Lung (tissue), 12 donors: ENCODE data around the gene CNN3. TPM values are rescaled to one million over a fixed set of nuclear protein-coding genes. Genes with fewer than 3 reads are reported as not detected.

Experiments used
- ATAC-seq: fragments of 200-7000 bp; cut with Tn5 transposase; one replicate; pipeline ENCODE4 v1.9.1; 2020; ENCODE audit warnings: moderate number of reproducible peaks; ENCODE audit not compliant: insufficient read depth, low FRiP score
- DNase-seq, 3 donors: peaks; one replicate each; pipeline ENCODE4 v3.0.0-alpha.2; 2013 to 2017
- H3K27ac ChIP-seq, 2 donors: one replicate each; pipeline ENCODE4 v1.5.1; 2013; ENCODE audit warnings: mild to moderate bottlenecking in 2 of 2, moderate library complexity in 2 of 2, control low read depth in 1 of 2, inconsistent platforms in 1 of 2, low read depth in 1 of 2, low read length in 1 of 2
- H3K27me3 ChIP-seq, 3 donors: one replicate each; pipeline ENCODE4 v1.5.1; 2013; ENCODE audit warnings: low read length in 2 of 3; ENCODE audit not compliant: control insufficient read depth in 3 of 3, insufficient read depth in 3 of 3
- H3K36me3 ChIP-seq, 4 donors: one replicate each; pipeline ENCODE4 v1.5.1; 2013; ENCODE audit warnings: low read length in 4 of 4, mild to moderate bottlenecking in 1 of 4, moderate library complexity in 1 of 4; ENCODE audit not compliant: control insufficient read depth in 4 of 4, insufficient read depth in 4 of 4
- H3K4me1 ChIP-seq, 5 donors: one replicate each; pipeline ENCODE4 v1.5.1; 2013; ENCODE audit warnings: low read length in 5 of 5, mild to moderate bottlenecking in 2 of 5, moderate library complexity in 1 of 5; ENCODE audit not compliant: control insufficient read depth in 5 of 5, insufficient read depth in 5 of 5
- H3K4me3 ChIP-seq: one replicate; pipeline ENCODE4 v1.5.1; 2013; ENCODE audit warnings: mild to moderate bottlenecking, control low read depth, moderate library complexity
- H3K9ac ChIP-seq, 2 donors: one replicate each; pipeline ENCODE4 v1.5.1; 2013; ENCODE audit warnings: low read length in 2 of 2, control low read depth in 1 of 2; ENCODE audit not compliant: insufficient read depth in 1 of 2
- H3K9me3 ChIP-seq, 4 donors: one replicate each; pipeline ENCODE4 v1.5.1; 2013; ENCODE audit warnings: low read length in 3 of 4, mild to moderate bottlenecking in 1 of 4, moderate library complexity in 1 of 4; ENCODE audit not compliant: control insufficient read depth in 4 of 4, insufficient read depth in 3 of 4
- WGBS, 2 donors: extraction: QIAGEN DNeasy Blood & Tissue Kit; methylation state at CpG; one replicate each; pipeline ENCODE4 v1.1.7; 2013; 5-methylcytosine and 5-hydroxymethylcytosine counted together
- polyA plus RNA-seq, 2 donors: library from polyadenylated mRNA; stranded (reverse); fragments of 200-250 nt; gene quantifications; one replicate each; pipeline ENCODE4 v1.2.1, GENCODE V29; 2013
- total RNA-seq, 2 donors: library from RNA; depleted of rRNA in 1 of 2; stranded (reverse); fragments of >200 nt in 1 of 2; gene quantifications; one replicate each; pipeline ENCODE4 v1.2.1, GENCODE V29; 2014 to 2021
- TF ChIP-seq, protein P1 (sequence below): IDR thresholded peaks from 2 replicates; pipeline ENCODE4 v1.5.1; 2012; ENCODE audit warnings: mild to moderate bottlenecking; ENCODE audit errors: control extremely low read depth, extremely low read depth
- donor health status: control.
- donor health status: control.
- donor health status: Bipolar disorder and iron deficiency.
- donor health status: healthy.
- donor health status: DM: yes; HTN: yes; CAD: no.

CNN3 gene
- total and polyA plus RNA-seq, 4 donors = 79.9 to 265 (median 182) TPM

DNA sequence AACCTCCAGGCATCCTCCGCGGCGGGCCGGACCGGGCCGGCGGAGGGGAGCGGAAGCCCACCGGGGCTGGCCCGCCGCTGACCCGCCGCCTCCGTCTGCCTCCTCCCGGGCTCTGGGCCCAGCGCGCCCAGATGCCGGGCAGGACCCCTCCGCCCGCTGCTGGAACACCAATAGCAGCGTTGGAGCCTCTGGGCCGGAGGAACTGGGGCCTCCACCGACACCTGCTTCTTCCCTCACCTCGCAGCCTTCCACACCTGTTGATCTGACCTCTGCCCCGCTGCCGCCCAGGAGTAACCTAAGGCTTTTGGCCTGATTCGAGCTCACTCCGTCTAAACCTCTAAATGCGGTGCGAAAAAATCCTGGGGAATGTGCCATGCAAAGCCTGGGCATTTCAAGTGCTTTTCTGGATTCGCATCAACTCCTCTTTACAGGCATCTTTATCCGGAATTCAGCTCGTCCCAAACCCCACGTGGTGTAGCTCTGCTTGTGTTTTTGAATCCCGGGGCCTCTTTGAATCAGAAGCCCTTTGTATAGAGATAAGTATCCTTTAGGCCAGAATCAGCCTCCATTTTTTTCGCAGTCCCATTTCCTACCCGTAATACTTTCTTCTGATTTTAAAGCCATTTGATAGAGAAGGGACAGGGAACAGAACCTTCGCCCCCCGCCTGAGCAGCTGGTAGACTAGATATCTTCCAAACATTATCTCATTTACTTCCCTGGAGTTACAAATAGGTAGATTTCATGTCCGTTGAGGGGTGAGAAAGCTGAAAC lies 680 bp upstream of the CNN3 start:
- TF ChIP-seq, protein P1, sequence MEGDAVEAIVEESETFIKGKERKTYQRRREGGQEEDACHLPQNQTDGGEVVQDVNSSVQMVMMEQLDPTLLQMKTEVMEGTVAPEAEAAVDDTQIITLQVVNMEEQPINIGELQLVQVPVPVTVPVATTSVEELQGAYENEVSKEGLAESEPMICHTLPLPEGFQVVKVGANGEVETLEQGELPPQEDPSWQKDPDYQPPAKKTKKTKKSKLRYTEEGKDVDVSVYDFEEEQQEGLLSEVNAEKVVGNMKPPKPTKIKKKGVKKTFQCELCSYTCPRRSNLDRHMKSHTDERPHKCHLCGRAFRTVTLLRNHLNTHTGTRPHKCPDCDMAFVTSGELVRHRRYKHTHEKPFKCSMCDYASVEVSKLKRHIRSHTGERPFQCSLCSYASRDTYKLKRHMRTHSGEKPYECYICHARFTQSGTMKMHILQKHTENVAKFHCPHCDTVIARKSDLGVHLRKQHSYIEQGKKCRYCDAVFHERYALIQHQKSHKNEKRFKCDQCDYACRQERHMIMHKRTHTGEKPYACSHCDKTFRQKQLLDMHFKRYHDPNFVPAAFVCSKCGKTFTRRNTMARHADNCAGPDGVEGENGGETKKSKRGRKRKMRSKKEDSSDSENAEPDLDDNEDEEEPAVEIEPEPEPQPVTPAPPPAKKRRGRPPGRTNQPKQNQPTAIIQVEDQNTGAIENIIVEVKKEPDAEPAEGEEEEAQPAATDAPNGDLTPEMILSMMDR = no peak
- peaks cover 0 to 4% (median 0%) of the 10 kb centered on the region in 4 donors for H3K36me3 ChIP-seq
- 14 to 19% methylated on average over 40 of the region's 40 CpGs for WGBS, 2 donors
- no peaks in the 10 kb centered on the region for H3K9me3 ChIP-seq
- ATAC-seq (no peak), DNase-seq (peak in 2 of 3 donors; percentile 75 to 78)
- H3K9ac ChIP-seq = peak overlapping the region; percentile 48 to 86
- H3K27ac ChIP-seq = peak overlapping the region; percentile 97 to 100
- H3K27me3 ChIP-seq = no peaks in the 10 kb centered on the region
- peaks cover 9 to 49% (median 21%) of the 10 kb centered on the region in 5 donors for H3K4me1 ChIP-seq
- peak overlapping the region; percentile 42 for H3K4me3 ChIP-seq

DNA sequence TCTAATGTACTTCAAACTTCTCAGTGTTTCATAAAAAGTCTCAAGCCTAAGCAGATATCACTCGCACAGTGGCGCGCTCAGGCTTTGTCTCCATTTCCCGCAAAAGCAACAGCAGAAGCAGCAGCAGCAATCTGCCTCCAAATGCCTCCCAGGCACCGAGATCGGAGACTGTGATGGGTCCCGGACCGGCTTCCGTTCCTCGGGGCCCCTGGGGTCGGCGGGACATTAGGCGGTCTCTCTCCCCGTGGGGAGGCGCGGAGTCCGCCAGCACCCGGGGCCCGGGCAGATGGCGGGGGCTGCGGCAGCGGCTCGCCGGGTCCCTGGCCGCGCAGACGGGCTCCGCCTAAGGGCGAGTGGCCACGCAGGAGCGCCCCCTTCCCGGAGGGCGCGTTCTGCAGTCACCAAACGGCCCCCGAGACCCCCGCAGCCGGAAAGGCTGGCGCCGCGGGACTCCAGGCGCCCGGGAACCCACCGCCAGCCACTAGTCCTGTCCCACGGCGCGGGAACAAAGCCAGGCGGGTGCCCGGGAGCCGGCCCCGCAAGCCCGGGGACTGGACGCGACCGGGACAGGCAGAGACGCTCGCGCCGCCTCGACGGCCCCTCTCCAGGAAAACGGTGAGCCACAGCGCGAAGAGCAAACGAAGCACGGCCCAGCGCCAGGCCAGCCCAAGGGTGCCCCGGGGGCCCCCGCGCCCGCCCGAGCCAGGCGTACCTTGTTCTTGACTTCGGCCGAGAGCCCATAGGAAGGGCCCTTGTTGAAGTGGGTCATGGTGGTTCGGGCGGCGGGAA lies 590 bp downstream of the CNN3 start:
- ATAC-seq (peak; percentile 27), DNase-seq (peak; percentile 76 to 83 (median 79))
- TF ChIP-seq, protein P1 = peak; percentile 18
- Histone ChIP-seq H3K9me3 (no peaks in the 10 kb centered on the region), H3K9ac (peak overlapping the region; percentile 92 to 99), H3K36me3 (peaks cover 0 to 4% (median 0%) of the 10 kb centered on the region in 4 donors), H3K27ac (peak overlapping the region; percentile 96 to 100), H3K4me3 (peak overlapping the region; percentile 81), H3K4me1 (peaks cover 8 to 51% (median 22%) of the 10 kb centered on the region in 5 donors), H3K27me3 (no peaks in the 10 kb centered on the region)
- 1% methylated on average over 63 to 78 of the region's 78 CpGs for WGBS, 2 donors

DNA sequence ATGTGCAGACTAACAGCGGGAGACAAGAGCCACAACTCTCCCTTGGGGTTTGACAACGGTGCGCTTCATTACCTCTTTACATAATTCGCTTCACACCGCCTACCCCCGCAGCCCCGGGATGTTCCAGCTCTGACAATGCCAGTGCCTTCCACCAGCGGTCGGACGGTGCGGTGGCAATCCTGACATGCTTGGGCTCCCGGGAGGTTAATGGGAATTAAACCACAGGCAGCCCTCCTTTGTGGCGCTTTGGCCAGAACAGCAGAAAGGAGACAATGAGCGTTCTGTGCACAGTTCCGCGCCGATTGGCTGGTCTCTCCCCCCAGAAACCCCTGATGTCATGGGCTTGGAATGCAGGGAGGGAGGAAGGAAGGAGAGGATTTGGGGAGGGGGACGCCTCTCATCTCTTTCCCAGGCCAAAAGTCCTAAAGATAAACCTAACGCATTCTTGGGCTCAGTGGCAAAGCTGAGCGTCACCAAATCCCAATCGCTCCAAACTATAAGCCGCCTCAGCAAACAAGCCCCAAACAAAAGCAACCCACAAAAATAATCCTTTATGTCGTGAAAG lies 1.3 kb downstream of the CNN3 start:
- Histone ChIP-seq H3K4me1 (peaks cover 8 to 51% (median 24%) of the 10 kb centered on the region in 5 donors), H3K9me3 (no peaks in the 10 kb centered on the region), H3K27me3 (no peaks in the 10 kb centered on the region), H3K4me3 (peak overlapping the region; percentile 81), H3K27ac (peak overlapping the region; percentile 96 to 100), H3K9ac (peak overlapping the region; percentile 92 to 99), H3K36me3 (peaks cover 0 to 4% (median 0%) of the 10 kb centered on the region in 4 donors)
- ATAC-seq = no peak
- TF ChIP-seq, protein P1 = no peak
- peak; percentile 94 to 98 (median 97) for DNase-seq
- 2 to 10% methylated on average over 23 of the region's 23 CpGs for WGBS, 2 donors
